IPS-NIHi7 (cell line): Measurements from ENCODE around the gene SLC1A2.
A peak's percentile ranks its signal among the peaks of the same experiment; 100 is the strongest.

ENCODE experiments used
- DNase-seq: peaks from one replicate; pipeline ENCODE4 v3.0.0; 2012; ENCODE audit warnings: mixed read lengths; ENCODE audit errors: extremely low spot score

The SLC1A2 gene

GRCh38 chr11:35303596-35304385 lies 115.6 kb downstream of the SLC1A2 start:
- no peak for DNase-seq

GRCh38 chr11:35302398-35302797 lies 117.0 kb downstream of the SLC1A2 start:
- DNase-seq, result no peak

GRCh38 chr11:35298369-35298768 lies 121.0 kb downstream of the SLC1A2 start:
- no peak for DNase-seq

GRCh38 chr11:35295751-35296150 lies 123.6 kb downstream of the SLC1A2 start:
- no peak for DNase-seq

GRCh38 chr11:35293699-35294098 lies 125.7 kb downstream of the SLC1A2 start:
- no peak for DNase-seq

GRCh38 chr11:35293035-35293434 lies 126.3 kb downstream of the SLC1A2 start:
- no peak for DNase-seq

GRCh38 chr11:35292279-35292678 lies 127.1 kb downstream of the SLC1A2 start:
- DNase-seq, result no peak

GRCh38 chr11:35290876-35291275 lies 128.5 kb downstream of the SLC1A2 start:
- DNase-seq, result no peak

- no peak for DNase-seq
Measured at GRCh38 chr11:35289821-35290220, 129.5 kb downstream of the SLC1A2 start.

- no peak for DNase-seq
Measured at GRCh38 chr11:35288817-35289541, 130.4 kb downstream of the SLC1A2 start.

GRCh38 chr11:35288309-35288708 lies 131.0 kb downstream of the SLC1A2 start:
- no peak for DNase-seq

- DNase-seq, result no peak
Measured at GRCh38 chr11:35287344-35287890, 131.9 kb downstream of the SLC1A2 start.

- no peak for DNase-seq
Measured at GRCh38 chr11:35286126-35286525, 133.2 kb downstream of the SLC1A2 start.

- DNase-seq, result no peak
Measured at GRCh38 chr11:35285471-35285870, 133.9 kb downstream of the SLC1A2 start.

- DNase-seq, result no peak
Measured at GRCh38 chr11:35282221-35282882, 137.0 kb downstream of the SLC1A2 start.

GRCh38 chr11:35281169-35281688 lies 138.1 kb downstream of the SLC1A2 start:
- no peak for DNase-seq

GRCh38 chr11:35280727-35281126 lies 138.6 kb downstream of the SLC1A2 start:
- no peak for DNase-seq

- DNase-seq, result no peak
Measured at GRCh38 chr11:35277827-35278226, 141.5 kb downstream of the SLC1A2 start.

GRCh38 chr11:35276396-35277145 lies 142.8 kb downstream of the SLC1A2 start:
- DNase-seq, result peak; percentile 21

GRCh38 chr11:35275786-35276170 lies 143.6 kb downstream of the SLC1A2 start:
- DNase-seq, result no peak
